Measurements from ENCODE around the gene KRTAP22-1.

KRTAP22-1 gene

DNA sequence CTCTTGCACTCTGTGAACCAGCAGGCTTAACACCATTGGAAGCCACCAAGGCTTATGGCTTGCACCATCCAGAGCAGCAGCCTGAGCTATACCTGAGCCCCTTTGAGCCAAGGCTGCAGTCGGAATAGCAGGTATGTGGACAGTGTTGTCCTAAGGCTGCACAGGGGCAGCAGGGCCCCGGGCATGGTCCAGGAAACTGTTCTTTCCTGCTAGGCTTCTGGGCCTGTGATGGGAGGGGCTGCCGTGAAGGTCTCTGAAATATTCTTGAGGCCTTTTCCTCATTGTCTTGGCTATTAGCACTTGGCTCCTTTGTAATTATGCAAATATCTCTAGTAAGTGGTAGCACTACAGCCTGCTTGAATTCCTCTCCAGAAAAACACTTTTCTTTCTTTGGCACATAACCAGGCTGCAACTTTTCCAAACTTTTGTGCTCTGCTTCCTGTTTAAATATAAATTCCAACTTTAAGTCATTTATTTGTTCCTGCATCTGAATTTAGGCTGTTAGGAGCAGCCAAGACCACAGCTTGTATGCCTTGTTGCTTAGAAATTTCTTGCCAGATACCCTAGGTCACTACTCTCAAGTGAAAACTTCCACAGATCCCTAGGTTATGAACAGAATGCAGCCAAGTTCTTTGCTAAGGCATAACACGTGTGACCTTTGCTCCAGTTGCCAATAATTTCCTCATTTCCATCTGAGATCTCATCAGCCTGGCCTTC lies 24.7 kb downstream of the KRTAP22-1 start:
- DNase-seq (ENCODE audit: low spot score), result no peak

- DNase-seq (ENCODE audit: low spot score), result no peak
These were observed 27.2 kb downstream of the KRTAP22-1 start for GRCh38 chr21:30628109-30628508.

DNA sequence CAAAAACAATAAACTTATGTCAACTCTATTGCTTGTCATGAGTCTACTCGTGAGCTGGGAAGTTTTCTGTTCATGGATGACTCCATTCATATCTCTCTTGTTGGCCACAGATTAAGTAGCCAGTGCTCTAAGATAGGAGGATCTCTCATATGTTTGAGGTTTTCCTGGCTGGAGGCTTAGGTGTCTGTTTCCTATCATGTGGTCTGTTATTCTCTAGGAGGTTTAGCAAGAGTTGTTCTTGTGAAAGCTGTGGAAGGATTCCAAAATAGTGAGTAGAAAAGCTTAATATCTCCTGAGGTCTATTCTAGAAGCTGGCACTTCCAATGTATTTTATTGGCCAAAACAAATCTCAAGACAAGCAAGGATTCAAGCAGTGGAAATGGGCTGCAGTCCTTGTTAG lies 28.3 kb downstream of the KRTAP22-1 start:
- no peak for DNase-seq (ENCODE audit: low spot score)

DNA sequence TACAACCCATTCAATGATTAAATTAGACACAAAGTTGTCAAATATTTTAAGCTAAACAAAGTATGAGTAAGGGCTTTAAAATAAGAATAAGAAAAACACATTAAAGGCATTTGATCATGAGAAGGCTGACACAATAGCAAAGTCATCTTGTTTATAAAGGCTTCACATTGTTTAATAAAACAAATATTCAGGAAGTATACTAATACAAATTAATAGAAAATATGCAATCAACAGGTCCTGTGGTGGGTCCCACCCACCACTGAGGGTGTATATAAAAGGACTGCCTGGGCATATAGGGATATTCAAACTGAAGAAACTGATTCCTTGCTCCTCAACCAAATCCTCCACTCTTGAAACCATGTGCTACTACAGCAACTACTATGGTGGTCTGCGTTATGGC lies 34.0 kb downstream of the KRTAP22-1 start, which contains the start of gene KRTAP20-2:
Gene KRTAP20-2 (plus strand): TSS at position 301 of the 400 bp plus-strand sequence. CDS start 58 bp downstream, at position 359.
- DNase-seq (ENCODE audit: low spot score), result no peak

GRCh38 chr21:30638686-30639085 lies 37.8 kb downstream of the KRTAP22-1 start:
- no peak for DNase-seq (ENCODE audit: low spot score)

DNA sequence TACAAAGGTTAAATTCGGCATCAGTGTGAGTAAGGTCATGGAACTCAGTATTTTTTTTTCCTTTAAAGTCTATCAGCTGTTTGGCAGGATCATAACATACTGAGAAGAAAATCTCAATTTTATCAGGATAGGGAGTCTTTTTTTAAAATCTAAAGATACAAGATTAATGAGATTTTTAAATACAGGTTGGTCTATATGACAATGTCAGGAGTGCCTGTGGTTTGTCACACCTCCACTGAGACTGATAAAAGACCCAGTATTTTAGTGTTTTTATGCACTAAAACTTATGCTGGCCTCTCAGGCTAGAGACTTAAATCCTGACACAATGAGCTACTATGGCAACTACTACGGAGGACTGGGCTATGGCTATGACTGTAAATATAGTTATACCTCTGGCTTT lies 41.7 kb downstream of the KRTAP22-1 start, which contains the start of gene KRTAP20-3:
Gene KRTAP20-3 (plus strand): TSS at position 301 of the 400 bp plus-strand sequence.
- DNase-seq (ENCODE audit: low spot score), result no peak

GRCh38 chr21:30646904-30647414 lies 46.1 kb downstream of the KRTAP22-1 start:
- no peak for DNase-seq (ENCODE audit: low spot score)
